Measurements from ENCODE around the gene TREML1.

GRCh38 chr6:41150671-41151070 lies 3.5 kb downstream of the TREML1 start:
- no peak for TF ChIP-seq CTCF (IDR thresholded peaks at IDR 0.05)
- no peak for TF ChIP-seq POLR2A (IDR thresholded peaks at IDR 0.05)

Data from esophagus squamous epithelium (tissue), 4 donors.